GM23338 (cell line): Measurements from ENCODE around the gene MAPKAPK2. TPM values are rescaled to one million over a fixed set of nuclear protein-coding genes. Genes with fewer than 3 reads are reported as not detected.

Source experiments
- ATAC-seq: fragments of 200-7000 bp; cut with Tn5 transposase; 3 replicates; pipeline ENCODE4 v1.9.1; 2020
- DNase-seq: peaks from one replicate; pipeline ENCODE4 v3.0.0-alpha.2; 2015; ENCODE audit warnings: low spot score
- H2AFZ ChIP-seq: fragments of 200-600 bp; sonication (generic); 2 replicates; pipeline ENCODE4 v1.8.0; 2016; ENCODE audit warnings: antibody characterized with exemption, mild to moderate bottlenecking, moderate library complexity
- H3F3A ChIP-seq: fragments of 200-600 bp; sonication (generic); replicated peaks from 2 replicates; pipeline ENCODE4 v1.8.0; 2017; ENCODE audit warnings: antibody characterized with exemption, mixed run types, low read depth
- H3K27ac ChIP-seq: fragments of 200-600 bp; sonication (generic); 2 replicates; pipeline ENCODE4 v1.6.1; 2016; ENCODE audit warnings: low read depth
- H3K27me3 ChIP-seq: fragments of 200-600 bp; sonication (generic); 2 replicates; pipeline ENCODE4 v1.8.0; 2016; ENCODE audit warnings: mild to moderate bottlenecking, mixed run types, moderate library complexity; ENCODE audit not compliant: insufficient read depth
- H3K36me3 ChIP-seq: fragments of 200-600 bp; sonication (generic); 2 replicates; pipeline ENCODE4 v1.8.0; 2016; ENCODE audit warnings: mild to moderate bottlenecking; ENCODE audit not compliant: insufficient read depth
- H3K4me1 ChIP-seq: fragments of 200-600 bp; sonication (generic); 2 replicates; pipeline ENCODE4 v1.8.0; 2016; ENCODE audit warnings: mild to moderate bottlenecking, moderate library complexity; ENCODE audit not compliant: insufficient read depth
- H3K4me2 ChIP-seq: fragments of 200-600 bp; sonication (generic); 2 replicates; pipeline ENCODE4 v1.7.1; 2017; ENCODE audit warnings: mixed run types
- H3K4me3 ChIP-seq: fragments of 200-600 bp; sonication (generic); 2 replicates; pipeline ENCODE4 v1.6.1; 2016; ENCODE audit warnings: mixed run types
- H3K79me2 ChIP-seq: fragments of 200-600 bp; sonication (generic); replicated peaks from 2 replicates; pipeline ENCODE4 v1.8.0; 2017; ENCODE audit warnings: mild to moderate bottlenecking; ENCODE audit not compliant: insufficient read depth
- H3K9me2 ChIP-seq: fragments of 200-600 bp; sonication (generic); 2 replicates; pipeline ENCODE4 v1.8.0; 2017; ENCODE audit not compliant: insufficient read depth
- H4K20me1 ChIP-seq: fragments of 200-600 bp; sonication (generic); replicated peaks from 2 replicates; pipeline ENCODE4 v1.8.0; 2017; ENCODE audit warnings: mild to moderate bottlenecking; ENCODE audit not compliant: insufficient read depth
- H3K27ac Mint-ChIP-seq: 2 replicates; pipeline ENCODE4 v1.8.0; 2020; ENCODE audit warnings: inconsistent platforms, mild to moderate bottlenecking, moderate library complexity, mixed read lengths
- H3K27me3 Mint-ChIP-seq: 3 replicates; pipeline ENCODE4 v1.8.0; 2022; ENCODE audit warnings: low read depth, mild to moderate bottlenecking, moderate library complexity, mixed read lengths, inconsistent platforms; ENCODE audit not compliant: insufficient read depth, poor library complexity
- H3K36me3 Mint-ChIP-seq: 3 replicates; pipeline ENCODE4 v1.8.0; 2021; ENCODE audit warnings: low read depth, mild to moderate bottlenecking, inconsistent platforms, moderate library complexity, mixed read lengths
- H3K4me1 Mint-ChIP-seq: 3 replicates; pipeline ENCODE4 v1.8.0; 2020; ENCODE audit warnings: mild to moderate bottlenecking, inconsistent platforms, mixed read lengths
- H3K4me3 Mint-ChIP-seq: 3 replicates; pipeline ENCODE4 v1.8.0; 2021; ENCODE audit warnings: moderate library complexity, mild to moderate bottlenecking, inconsistent platforms, mixed read lengths
- H3K9me3 Mint-ChIP-seq: 3 replicates; pipeline ENCODE4 v1.8.0; 2020; ENCODE audit warnings: moderate library complexity, mild to moderate bottlenecking, inconsistent platforms, mixed read lengths
- CREB1 ChIP-seq: fragments of 250-450 bp; sonication (Bioruptor Pico); IDR thresholded peaks from 2 replicates; pipeline ENCODE4 v1.5.0; 2020; ENCODE audit warnings: low read depth, mild to moderate bottlenecking, moderate library complexity
- EZH2 ChIP-seq: fragments of 200-600 bp; sonication (generic); IDR thresholded peaks from one replicate; pipeline ENCODE4 v1.8.0; 2017; ENCODE audit warnings: antibody characterized with exemption, mild to moderate bottlenecking, low read depth; ENCODE audit not compliant: unreplicated experiment
- EZH2phosphoT487 ChIP-seq: fragments of 200-600 bp; sonication (generic); IDR thresholded peaks from one replicate; pipeline ENCODE4 v1.8.1; 2018; ENCODE audit warnings: antibody characterized with exemption; ENCODE audit not compliant: unreplicated experiment
- JUNB ChIP-seq: IDR thresholded peaks from one replicate; pipeline ENCODE4 v1.6.1; 2016; ENCODE audit warnings: antibody characterized with exemption; ENCODE audit not compliant: unreplicated experiment
- NANOG ChIP-seq: IDR thresholded peaks from 2 replicates; pipeline ENCODE4 v1.6.1; 2016; ENCODE audit warnings: antibody characterized with exemption, borderline replicate concordance
- POLR2AphosphoS5 ChIP-seq: IDR thresholded peaks from 2 replicates; pipeline ENCODE4 v1.6.1; 2016; ENCODE audit warnings: antibody characterized with exemption, low read depth
- STAT1 ChIP-seq: IDR thresholded peaks from one replicate; pipeline ENCODE4 v1.6.1; 2016; ENCODE audit warnings: antibody characterized with exemption; ENCODE audit not compliant: unreplicated experiment
- ZNF114 ChIP-seq: fragments of 250-450 bp; sonication (Bioruptor Pico); IDR thresholded peaks from 2 replicates; pipeline ENCODE4 v1.5.0; 2020; ENCODE audit warnings: mild to moderate bottlenecking, moderate library complexity
- ZNF331 ChIP-seq: fragments of 250-450 bp; sonication (Bioruptor Pico); IDR thresholded peaks from 2 replicates; pipeline ENCODE4 v1.5.0; 2020; ENCODE audit warnings: low read depth, mild to moderate bottlenecking, moderate library complexity
- ZNF462 ChIP-seq: fragments of 250-450 bp; sonication (Bioruptor Pico); IDR thresholded peaks from 2 replicates; pipeline ENCODE4 v1.5.0; 2020; ENCODE audit warnings: mild to moderate bottlenecking, moderate library complexity
- polyA plus RNA-seq: library from polyadenylated mRNA; unstranded; fragments of >200 nt; fragmentation: Nextera tagmentation; extraction: Ambion mirVana; gene quantifications from 2 replicates; pipeline ENCODE4 v1.2.1, GENCODE V29; 2016
- total RNA-seq: library from RNA; depleted of rRNA; stranded (reverse); fragments of >200 nt; shearing (Covaris generic); gene quantifications from 2 replicates; pipeline ENCODE4 v1.2.3, GENCODE V29; 2014
- TF ChIP-seq, protein P1 (sequence below): IDR thresholded peaks from one replicate; pipeline ENCODE4 v1.6.1; 2018; ENCODE audit warnings: antibody characterized with exemption; ENCODE audit not compliant: unreplicated experiment
- TF ChIP-seq, protein P2 (sequence below): IDR thresholded peaks from 2 replicates; pipeline ENCODE4 v1.6.1; 2016; ENCODE audit warnings: antibody characterized with exemption
- TF ChIP-seq, protein P3 (sequence below), 2 experiments: fragments of 200-600 bp in 1 of 2; sonication (generic) in 1 of 2; conservative IDR thresholded peaks; 2 replicates each; pipeline versions ENCODE4 v1.5.1 to v1.6.1; 2016 to 2017; ENCODE audit warnings: antibody characterized with exemption in 2 of 2, low read depth in 2 of 2, mild to moderate bottlenecking in 2 of 2, moderate library complexity in 1 of 2

MAPKAPK2 gene
- total and polyA plus RNA-seq, 2 experiments from 2014 or later: 10.1 to 30.4 TPM

DNA sequence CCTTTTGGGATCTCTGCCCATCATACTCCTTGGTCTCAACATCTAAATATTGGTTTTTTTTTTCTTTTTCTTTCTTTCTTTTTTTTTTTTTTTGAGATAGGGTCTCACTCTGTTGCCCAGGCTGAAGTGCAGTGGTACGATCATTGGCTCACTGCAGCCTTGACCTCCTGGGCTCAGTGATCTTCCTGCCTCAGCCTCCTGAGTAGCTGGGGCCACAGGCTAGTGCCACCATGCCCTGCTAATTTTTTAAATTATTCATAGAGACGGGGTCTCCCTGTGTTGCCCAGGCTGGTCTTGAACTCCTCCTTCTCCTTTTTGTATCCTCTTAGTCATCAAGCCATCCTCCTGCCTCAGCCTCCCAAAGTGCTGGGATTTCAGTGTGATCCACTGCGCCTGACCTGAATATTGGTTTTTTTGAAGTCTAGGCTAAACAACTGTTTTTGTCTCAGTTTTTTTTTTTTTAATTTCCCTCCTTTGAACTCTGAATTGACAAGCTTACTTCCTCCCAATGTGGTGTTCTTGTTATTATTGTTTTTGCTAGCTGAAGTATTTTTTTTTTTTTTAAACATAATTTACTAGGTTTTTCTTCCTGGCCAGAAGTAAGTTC, 30.9 kb downstream of the MAPKAPK2 start:
- Mint-ChIP-seq H3K4me1 (peaks cover 9% of the 10 kb centered on the region), H3K27ac (no peak overlapping the region), H3K4me3 (no peak overlapping the region), H3K27me3 (peaks cover 1% of the 10 kb centered on the region), H3K36me3 (no peaks in the 10 kb centered on the region), H3K9me3 (no peaks in the 10 kb centered on the region; the same call in 2 of the 3 replicates)
- no peak for TF ChIP-seq ZNF462 (CRISPR knock-in tag)
- no peak for TF ChIP-seq NANOG
- no peak for TF ChIP-seq STAT1
- no peak for TF ChIP-seq EZH2phosphoT487
- TF ChIP-seq, protein P1, sequence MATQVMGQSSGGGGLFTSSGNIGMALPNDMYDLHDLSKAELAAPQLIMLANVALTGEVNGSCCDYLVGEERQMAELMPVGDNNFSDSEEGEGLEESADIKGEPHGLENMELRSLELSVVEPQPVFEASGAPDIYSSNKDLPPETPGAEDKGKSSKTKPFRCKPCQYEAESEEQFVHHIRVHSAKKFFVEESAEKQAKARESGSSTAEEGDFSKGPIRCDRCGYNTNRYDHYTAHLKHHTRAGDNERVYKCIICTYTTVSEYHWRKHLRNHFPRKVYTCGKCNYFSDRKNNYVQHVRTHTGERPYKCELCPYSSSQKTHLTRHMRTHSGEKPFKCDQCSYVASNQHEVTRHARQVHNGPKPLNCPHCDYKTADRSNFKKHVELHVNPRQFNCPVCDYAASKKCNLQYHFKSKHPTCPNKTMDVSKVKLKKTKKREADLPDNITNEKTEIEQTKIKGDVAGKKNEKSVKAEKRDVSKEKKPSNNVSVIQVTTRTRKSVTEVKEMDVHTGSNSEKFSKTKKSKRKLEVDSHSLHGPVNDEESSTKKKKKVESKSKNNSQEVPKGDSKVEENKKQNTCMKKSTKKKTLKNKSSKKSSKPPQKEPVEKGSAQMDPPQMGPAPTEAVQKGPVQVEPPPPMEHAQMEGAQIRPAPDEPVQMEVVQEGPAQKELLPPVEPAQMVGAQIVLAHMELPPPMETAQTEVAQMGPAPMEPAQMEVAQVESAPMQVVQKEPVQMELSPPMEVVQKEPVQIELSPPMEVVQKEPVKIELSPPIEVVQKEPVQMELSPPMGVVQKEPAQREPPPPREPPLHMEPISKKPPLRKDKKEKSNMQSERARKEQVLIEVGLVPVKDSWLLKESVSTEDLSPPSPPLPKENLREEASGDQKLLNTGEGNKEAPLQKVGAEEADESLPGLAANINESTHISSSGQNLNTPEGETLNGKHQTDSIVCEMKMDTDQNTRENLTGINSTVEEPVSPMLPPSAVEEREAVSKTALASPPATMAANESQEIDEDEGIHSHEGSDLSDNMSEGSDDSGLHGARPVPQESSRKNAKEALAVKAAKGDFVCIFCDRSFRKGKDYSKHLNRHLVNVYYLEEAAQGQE: no peak
- TF ChIP-seq JUNB: no peak
- TF ChIP-seq, protein P2, sequence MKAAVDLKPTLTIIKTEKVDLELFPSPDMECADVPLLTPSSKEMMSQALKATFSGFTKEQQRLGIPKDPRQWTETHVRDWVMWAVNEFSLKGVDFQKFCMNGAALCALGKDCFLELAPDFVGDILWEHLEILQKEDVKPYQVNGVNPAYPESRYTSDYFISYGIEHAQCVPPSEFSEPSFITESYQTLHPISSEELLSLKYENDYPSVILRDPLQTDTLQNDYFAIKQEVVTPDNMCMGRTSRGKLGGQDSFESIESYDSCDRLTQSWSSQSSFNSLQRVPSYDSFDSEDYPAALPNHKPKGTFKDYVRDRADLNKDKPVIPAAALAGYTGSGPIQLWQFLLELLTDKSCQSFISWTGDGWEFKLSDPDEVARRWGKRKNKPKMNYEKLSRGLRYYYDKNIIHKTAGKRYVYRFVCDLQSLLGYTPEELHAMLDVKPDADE: no peak
- no peak for TF ChIP-seq EZH2
- TF ChIP-seq CREB1 (CRISPR knock-in tag): no peak
- TF ChIP-seq, protein P3, sequence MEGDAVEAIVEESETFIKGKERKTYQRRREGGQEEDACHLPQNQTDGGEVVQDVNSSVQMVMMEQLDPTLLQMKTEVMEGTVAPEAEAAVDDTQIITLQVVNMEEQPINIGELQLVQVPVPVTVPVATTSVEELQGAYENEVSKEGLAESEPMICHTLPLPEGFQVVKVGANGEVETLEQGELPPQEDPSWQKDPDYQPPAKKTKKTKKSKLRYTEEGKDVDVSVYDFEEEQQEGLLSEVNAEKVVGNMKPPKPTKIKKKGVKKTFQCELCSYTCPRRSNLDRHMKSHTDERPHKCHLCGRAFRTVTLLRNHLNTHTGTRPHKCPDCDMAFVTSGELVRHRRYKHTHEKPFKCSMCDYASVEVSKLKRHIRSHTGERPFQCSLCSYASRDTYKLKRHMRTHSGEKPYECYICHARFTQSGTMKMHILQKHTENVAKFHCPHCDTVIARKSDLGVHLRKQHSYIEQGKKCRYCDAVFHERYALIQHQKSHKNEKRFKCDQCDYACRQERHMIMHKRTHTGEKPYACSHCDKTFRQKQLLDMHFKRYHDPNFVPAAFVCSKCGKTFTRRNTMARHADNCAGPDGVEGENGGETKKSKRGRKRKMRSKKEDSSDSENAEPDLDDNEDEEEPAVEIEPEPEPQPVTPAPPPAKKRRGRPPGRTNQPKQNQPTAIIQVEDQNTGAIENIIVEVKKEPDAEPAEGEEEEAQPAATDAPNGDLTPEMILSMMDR (conservative IDR thresholded peaks at IDR 0.05; ENCODE audit: low read depth in 2 of 2): no peak
- no peak for TF ChIP-seq ZNF331 (CRISPR knock-in tag)
- no peak for TF ChIP-seq POLR2AphosphoS5
- TF ChIP-seq ZNF114 (CRISPR knock-in tag): no peak
- no peak overlapping the region for H3K4me3 ChIP-seq
- H3K4me1 ChIP-seq: no peaks in the 10 kb centered on the region
- no peaks in the 10 kb centered on the region for H3K9me2 ChIP-seq
- no peak overlapping the region for H3K4me2 ChIP-seq
- H3K36me3 ChIP-seq: no peaks in the 10 kb centered on the region
- ATAC-seq (no peak), DNase-seq (no peak)
- H2AFZ ChIP-seq: no peak overlapping the region
- no peak overlapping the region for H3K27ac ChIP-seq
- H4K20me1 ChIP-seq: peaks cover 27% of the 10 kb centered on the region
- peaks cover 92% of the 10 kb centered on the region for H3K79me2 ChIP-seq
- no peaks in the 10 kb centered on the region for H3K27me3 ChIP-seq
- no peaks in the 10 kb centered on the region for H3F3A ChIP-seq
